HFFc6 (cell line): Measurements from ENCODE around the gene RCOR2. TPM values are rescaled to one million over a fixed set of nuclear protein-coding genes. Genes with fewer than 3 reads are reported as not detected.
A peak's percentile ranks its signal among the peaks of the same experiment; 100 is the strongest.

Experiments used
- DNase-seq: peaks from one replicate; pipeline ENCODE4 v3.0.0-alpha.2; 2018
- H3K27ac Mint-ChIP-seq: 2 replicates; pipeline ENCODE4 v1.8.0; 2020; ENCODE audit warnings: mild to moderate bottlenecking, mixed read lengths
- H3K27me3 Mint-ChIP-seq: 2 replicates; pipeline ENCODE4 v1.8.0; 2021; ENCODE audit warnings: mild to moderate bottlenecking, moderate library complexity, mixed read lengths; ENCODE audit not compliant: insufficient read depth
- H3K36me3 Mint-ChIP-seq: 2 replicates; pipeline ENCODE4 v1.8.0; 2021; ENCODE audit warnings: low read depth, mixed read lengths
- H3K4me1 Mint-ChIP-seq: 2 replicates; pipeline ENCODE4 v1.8.0; 2020; ENCODE audit warnings: low read depth, mixed read lengths
- H3K4me3 Mint-ChIP-seq: 2 replicates; pipeline ENCODE4 v1.8.0; 2020; ENCODE audit warnings: mild to moderate bottlenecking, moderate library complexity, mixed read lengths
- H3K9me3 Mint-ChIP-seq: 2 replicates; pipeline ENCODE4 v1.8.0; 2020; ENCODE audit warnings: mild to moderate bottlenecking, mixed read lengths
- CTCF ChIP-seq: fragments of 200-600 bp; sonication (generic); IDR thresholded peaks from 2 replicates; pipeline ENCODE4 v1.5.0; 2021; ENCODE audit warnings: antibody characterized with exemption, mild to moderate bottlenecking
- total RNA-seq, 6 experiments: library from RNA; stranded (reverse); fragmentation: NEBNext Ultra II Directional; extraction: Animal tissue kit (Norgen Biotek cat#: 25700); gene quantifications; 2 replicates in 1 of 6; 3 replicates in 5 of 6; pipeline ENCODE4 v1.2.3, GENCODE V29; 2021

Gene RCOR2
- total RNA-seq, 6 experiments from 2014 or later: 0.34 to 0.72 (median 0.41) TPM

- H3K9me3 Mint-ChIP-seq: no peaks in the 10 kb centered on the region
- no peaks in the 10 kb centered on the region for H3K4me1 Mint-ChIP-seq
- H3K27ac Mint-ChIP-seq: peak overlapping the region; percentile 56
- H3K27me3 Mint-ChIP-seq: peaks cover 3% of the 10 kb centered on the region
- peaks cover 11% of the 10 kb centered on the region; the same call in 1 of the 2 replicates for H3K36me3 Mint-ChIP-seq
- DNase-seq: no peak
- H3K4me3 Mint-ChIP-seq: no peak overlapping the region
- no peak for TF ChIP-seq CTCF
Measured at GRCh38 chr11:63905179-63905578, 11.8 kb downstream of the RCOR2 start.

GRCh38 chr11:63904743-63905142, 12.2 kb downstream of the RCOR2 start:
- peaks cover 3% of the 10 kb centered on the region for H3K27me3 Mint-ChIP-seq
- H3K27ac Mint-ChIP-seq: no peak overlapping the region
- no peak for TF ChIP-seq CTCF

GRCh38 chr11:63903884-63904283, 13.1 kb downstream of the RCOR2 start:
- peaks cover 11% of the 10 kb centered on the region; the same call in 1 of the 2 replicates for H3K36me3 Mint-ChIP-seq
- no peaks in the 10 kb centered on the region for H3K4me1 Mint-ChIP-seq
- H3K27ac Mint-ChIP-seq: peak overlapping the region; percentile 36; the same call in 1 of the 2 replicates
- no peak for DNase-seq
- H3K9me3 Mint-ChIP-seq: no peaks in the 10 kb centered on the region
- TF ChIP-seq CTCF: no peak
- no peak overlapping the region for H3K4me3 Mint-ChIP-seq
- H3K27me3 Mint-ChIP-seq: peaks cover 3% of the 10 kb centered on the region

More at GRCh38 chr11:63904743-63905142, 12.2 kb downstream of the RCOR2 start:
- no peaks in the 10 kb centered on the region for H3K4me1 Mint-ChIP-seq
- H3K4me3 Mint-ChIP-seq: no peak overlapping the region
- no peaks in the 10 kb centered on the region for H3K9me3 Mint-ChIP-seq
- no peak for DNase-seq
- peaks cover 11% of the 10 kb centered on the region; the same call in 1 of the 2 replicates for H3K36me3 Mint-ChIP-seq

- Mint-ChIP-seq H3K4me1 (no peaks in the 10 kb centered on the region), H3K4me3 (no peak overlapping the region), H3K9me3 (no peaks in the 10 kb centered on the region), H3K27ac (no peak overlapping the region), H3K36me3 (peaks cover 21% of the 10 kb centered on the region; the same call in 1 of the 2 replicates), H3K27me3 (peaks cover 3% of the 10 kb centered on the region)
- no peak for DNase-seq
- TF ChIP-seq CTCF: peak; percentile 58
Measured at GRCh38 chr11:63901660-63902059, 15.3 kb downstream of the RCOR2 start.

- Mint-ChIP-seq H3K4me1 (no peaks in the 10 kb centered on the region), H3K4me3 (no peak overlapping the region), H3K9me3 (no peaks in the 10 kb centered on the region), H3K27ac (no peak overlapping the region), H3K36me3 (peaks cover 31% of the 10 kb centered on the region), H3K27me3 (peaks cover 3% of the 10 kb centered on the region)
- DNase-seq: no peak
- TF ChIP-seq CTCF: no peak
Measured at GRCh38 chr11:63897459-63898146, 19.4 kb downstream of the RCOR2 start.
